ENCODE measurements around the gene UNC93B1. TPM values are rescaled to one million over a fixed set of nuclear protein-coding genes. Genes with fewer than 3 reads are reported as not detected.

The UNC93B1 gene
- total and polyA plus RNA-seq, 2 of the 8 experiments (the other 6 are each of a cell fraction or from before 2014, with no cell fraction given) = 18.9 to 34.3 TPM

DNA sequence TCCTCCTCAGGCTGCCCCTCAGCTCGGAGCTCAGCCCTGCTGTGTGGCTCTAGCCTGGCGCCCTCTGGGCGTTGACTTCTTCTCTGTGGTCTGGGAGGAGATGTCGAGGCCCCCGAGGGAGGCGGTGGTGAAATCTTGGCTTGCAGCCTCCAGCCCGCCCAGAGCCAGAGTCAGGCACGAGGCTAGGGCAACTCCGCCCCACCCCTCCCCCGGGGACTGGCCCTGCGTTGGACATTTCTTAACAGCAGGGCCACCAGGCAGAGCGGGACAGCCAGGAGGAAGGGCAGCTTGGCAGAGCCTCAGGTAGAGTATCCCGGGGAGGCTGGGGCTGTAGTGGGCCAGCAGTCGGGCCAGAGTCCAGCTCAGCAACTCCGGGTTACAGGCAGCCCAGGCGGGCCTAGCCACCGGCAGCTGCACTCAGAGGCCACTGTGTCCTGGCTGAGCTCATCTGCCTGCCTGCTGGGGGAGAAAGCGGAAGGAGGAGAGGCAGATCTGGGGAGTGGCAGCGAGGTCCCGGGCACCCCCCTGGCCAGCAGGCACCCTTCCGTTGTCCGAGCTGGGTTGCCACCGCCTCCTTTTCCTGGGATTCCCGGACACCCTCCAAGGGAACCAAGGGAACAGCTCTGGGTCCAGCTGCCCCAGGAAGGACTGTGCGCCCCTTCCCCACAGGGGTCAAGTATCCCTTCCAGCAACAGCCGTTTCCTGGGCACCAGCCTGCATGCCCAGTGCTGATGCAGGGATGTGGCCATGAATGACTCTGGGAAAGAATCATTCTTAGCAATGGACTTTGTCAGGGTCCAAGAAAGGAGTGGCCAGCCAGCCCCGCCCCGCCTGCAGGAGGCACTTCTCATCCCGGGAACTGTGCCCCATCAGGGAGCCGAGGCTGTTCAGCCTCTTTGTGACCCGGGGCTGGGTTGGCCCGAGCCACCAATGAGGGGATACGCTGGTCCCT lies 6.5 kb upstream of the UNC93B1 start, which contains the start of gene ALDH3B1 (continued):
- TF ChIP-seq ZNF274 (IDR thresholded peaks at IDR 0.05; ENCODE audit: borderline replicate concordance, extremely low read depth, low read length) = no peak
- TF ChIP-seq PHF8 (conservative IDR thresholded peaks at IDR 0.05; ENCODE audit: low read depth, low read length) = no peak

All from H1 (cell line).